Endothelial cell of umbilical vein (primary cell): Measurements from ENCODE around the gene CMTM8. TPM values are rescaled to one million over a fixed set of nuclear protein-coding genes. Genes with fewer than 3 reads are reported as not detected.

Source experiments
- BruUV-seq: library from RNA; stranded (reverse); fragments of 400-500 nt; replicated peaks from 2 replicates; lab custom pipeline; 2021; lab: Mats Ljungman, UMichigan
- CTCF ChIA-PET: fragments of 300-600, 350-600 bp; sonication (Branson Sonifier 250); formaldehyde crosslinking; loops from one replicate; lab custom pipeline; 2021; ENCODE audit warnings: antibody characterized with exemption, inconsistent platforms; lab: Charles Lee
- POLR2A ChIA-PET: fragments of 300-600, 350-600 bp; sonication (Branson Sonifier 250); formaldehyde crosslinking; loops from one replicate; lab custom pipeline; 2021; ENCODE audit warnings: antibody characterized with exemption, inconsistent platforms; lab: Charles Lee
- DNase-seq: peaks from one replicate; pipeline ENCODE4 v3.0.0-alpha.2; 2011; ENCODE audit warnings: low read depth, low spot score
- FAIRE-seq: peaks from 2 replicates; lab custom pipeline; 2011; peaks lifted over from hg19 to GRCh38; lab: Jason Lieb, UNC
- H2AFZ ChIP-seq: 2 replicates; pipeline ENCODE4 v1.6.0; 2012; ENCODE audit warnings: low read depth, low read length, control low read depth, inconsistent platforms
- H3K27ac ChIP-seq: 2 replicates; pipeline ENCODE4 v1.5.1; 2011; ENCODE audit warnings: low read depth, mild to moderate bottlenecking, control low read depth, low read length, moderate library complexity; ENCODE audit not compliant: insufficient read depth
- H3K27me3 ChIP-seq, 2 experiments: 2 replicates each; pipeline versions ENCODE4 v1.6.0 to v1.6.1; 2011; ENCODE audit warnings: low read length in 2 of 2, mixed read lengths in 1 of 2; ENCODE audit not compliant: control insufficient read depth in 2 of 2, insufficient read depth in 2 of 2
- H3K36me3 ChIP-seq, 2 experiments: 2 replicates in 1 of 2; 3 replicates in 1 of 2; pipeline ENCODE4 v1.5.1; 2011; ENCODE audit warnings: low read length in 2 of 2, mild to moderate bottlenecking in 1 of 2, moderate library complexity in 1 of 2; ENCODE audit not compliant: control insufficient read depth in 2 of 2, insufficient read depth in 2 of 2; ENCODE audit errors: extremely low read depth in 1 of 2
- H3K4me1 ChIP-seq: 3 replicates; pipeline ENCODE4 v1.5.1; 2011; ENCODE audit warnings: mild to moderate bottlenecking, low read length; ENCODE audit not compliant: control insufficient read depth, insufficient read depth; ENCODE audit errors: extremely low read depth
- H3K4me2 ChIP-seq: 2 replicates; pipeline ENCODE4 v1.6.1; 2011; ENCODE audit warnings: low read length, control low read depth, mixed read lengths; ENCODE audit not compliant: insufficient read depth
- H3K4me3 ChIP-seq, 3 experiments: fragments of 200-600 bp in 1 of 3; sonication (generic), shearing (Covaris generic) in 1 of 3; replicated peaks in 1 of 3; 2 replicates each; pipeline ENCODE4 v1.5.1; 2011 to 2016; ENCODE audit warnings: control low read depth in 3 of 3, low read length in 3 of 3, mild to moderate bottlenecking in 2 of 3, inconsistent platforms in 1 of 3, low read depth in 1 of 3, moderate library complexity in 1 of 3; ENCODE audit not compliant: insufficient read depth in 1 of 3
- H3K79me2 ChIP-seq: 2 replicates; pipeline ENCODE4 v1.6.0; 2012; ENCODE audit warnings: low read length, inconsistent platforms; ENCODE audit not compliant: control insufficient read depth, insufficient read depth
- H3K9ac ChIP-seq: replicated peaks from 2 replicates; pipeline ENCODE3; 2011; ENCODE audit warnings: low read length, control low read depth; ENCODE audit not compliant: insufficient read depth; ENCODE audit errors: extremely low read depth
- H3K9me1 ChIP-seq: replicated peaks from 3 replicates; pipeline ENCODE4 v1.6.0; 2011; ENCODE audit warnings: mild to moderate bottlenecking, low read length; ENCODE audit not compliant: control insufficient read depth, insufficient read depth; ENCODE audit errors: extremely low read depth
- H3K9me3 ChIP-seq: replicated peaks from 2 replicates; pipeline ENCODE4 v1.5.1; 2012; ENCODE audit warnings: low read length, inconsistent platforms; ENCODE audit not compliant: control insufficient read depth, insufficient read depth
- H4K20me1 ChIP-seq: replicated peaks from 2 replicates; pipeline ENCODE3; 2011; ENCODE audit warnings: mild to moderate bottlenecking, low read length; ENCODE audit not compliant: control insufficient read depth, insufficient read depth; ENCODE audit errors: extremely low read depth
- EZH2 ChIP-seq: IDR thresholded peaks from 2 replicates; pipeline ENCODE4 v1.6.1; 2012; ENCODE audit warnings: borderline replicate concordance, low read depth, mild to moderate bottlenecking, moderate library complexity, low read length, inconsistent platforms; ENCODE audit not compliant: severe bottlenecking
- FOS ChIP-seq: IDR thresholded peaks from 2 replicates; pipeline ENCODE4 v1.6.1; 2011; ENCODE audit warnings: mild to moderate bottlenecking, low read length, moderate library complexity, borderline replicate concordance; ENCODE audit not compliant: insufficient read depth
- GATA2 ChIP-seq: IDR thresholded peaks from 2 replicates; pipeline ENCODE4 v1.7.0; 2011; ENCODE audit warnings: low read depth, mild to moderate bottlenecking, moderate library complexity, mixed read lengths, low read length; ENCODE audit not compliant: insufficient read length, insufficient read depth
- JUN ChIP-seq: IDR thresholded peaks from 2 replicates; pipeline ENCODE4 v1.6.1; 2011; ENCODE audit warnings: borderline replicate concordance, low read depth; ENCODE audit not compliant: insufficient read length, insufficient read depth
- MYC ChIP-seq: IDR thresholded peaks from one replicate; pipeline ENCODE4 v1.6.1; 2011; ENCODE audit warnings: mild to moderate bottlenecking, low read depth, low read length
- POLR2A ChIP-seq: IDR thresholded peaks from 2 replicates; pipeline ENCODE4 v1.6.1; 2012; ENCODE audit warnings: low read depth, mild to moderate bottlenecking, control low read depth, low read length
- POLR2AphosphoS5 ChIP-seq: IDR thresholded peaks from 2 replicates; pipeline ENCODE4 v1.6.1; 2012; ENCODE audit warnings: low read depth, mild to moderate bottlenecking, control low read depth, low read length, moderate library complexity; ENCODE audit not compliant: insufficient read depth
- dilution Hi-C: fragments of 300-500 bp; cut with MboI; formaldehyde crosslinking; loops from one replicate; pipeline ENCODE4 v1.15.0; 2019; ENCODE audit warnings: low sequenced_read_pairs; ENCODE audit not compliant: extremely low pct_ligation_motif_present
- intact Hi-C: fragments of 100-400 bp; cut with micrococcal nuclease; formaldehyde crosslinking; loops from one replicate; pipeline ENCODE4 v1.10.0; 2022
- polyA plus RNA-seq, 4 experiments: library from polyadenylated mRNA; depleted of rRNA in 3 of 4; stranded (reverse) in 3 of 4; unstranded in 1 of 4; fragments of >200 nt; gene quantifications; 2 replicates each; pipeline versions ENCODE4 v1.2.1 to v1.2.3, GENCODE V29; 2011 to 2012; ENCODE audit warnings: missing spikeins in 1 of 4
- total RNA-seq: library from RNA; stranded (reverse); gene quantifications from 2 replicates; pipeline ENCODE4 v1.2.3, GENCODE V29; 2021
- TF ChIP-seq, protein P1 (sequence below): IDR thresholded peaks from 2 replicates; pipeline ENCODE4 v1.6.1; 2011; ENCODE audit not compliant: insufficient read depth, insufficient read length
- TF ChIP-seq, protein P2 (sequence below), 2 donors: IDR thresholded peaks; 1 replicate in 1 of 2; 2 replicates in 1 of 2; pipeline ENCODE4 v1.5.1; 2011; ENCODE audit warnings: low read length in 2 of 2, mild to moderate bottlenecking in 2 of 2, moderate library complexity in 2 of 2, control low read depth in 1 of 2, inconsistent platforms in 1 of 2, low read depth in 1 of 2; ENCODE audit not compliant: insufficient read depth in 1 of 2; ENCODE audit errors: extremely low read depth in 1 of 2

Gene CMTM8
- total and polyA plus RNA-seq, 2 donors (not counting 3 experiments of a cell fraction or from before 2014, with no cell fraction given) = 7.3 to 11.9 TPM

DNA sequence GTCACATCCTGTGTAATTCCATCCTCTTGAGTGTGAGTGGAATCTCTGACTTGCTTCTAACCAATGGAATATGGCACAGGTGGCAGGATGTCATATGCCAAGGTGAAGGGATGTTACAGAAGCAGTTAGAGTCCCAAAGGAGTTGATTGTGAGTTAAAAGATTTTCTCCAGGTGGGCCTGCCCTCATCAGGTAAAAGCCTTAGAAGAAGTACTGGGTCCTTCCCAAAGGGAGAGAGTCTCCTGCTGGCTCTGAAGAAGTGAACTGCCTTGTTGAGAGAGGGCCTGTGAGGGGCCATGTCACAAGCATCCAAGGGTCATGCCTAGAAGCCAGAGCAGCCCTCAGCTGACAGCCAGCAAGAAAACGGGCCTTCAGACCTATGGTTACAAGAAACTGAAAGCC is 166.2 kb downstream of the CMTM8 start:
- H4K20me1 ChIP-seq = no peaks in the 10 kb centered on the region
- no peak overlapping the region for H3K4me2 ChIP-seq
- no peak overlapping the region for H3K27ac ChIP-seq
- dilution Hi-C loops = no loop called here
- H2AFZ ChIP-seq = no peak overlapping the region
- no peaks in the 10 kb centered on the region for H3K9me1 ChIP-seq
- no peaks in the 10 kb centered on the region for H3K9me3 ChIP-seq
- DNase-seq = no peak
- H3K4me1 ChIP-seq = peaks cover 24% of the 10 kb centered on the region
- TF ChIP-seq EZH2 (no peak), FOS (no peak), GATA2 (no peak), JUN (no peak), MYC (no peak), POLR2AphosphoS5 (no peak), POLR2A (no peak)
- TF ChIP-seq, protein P1, sequence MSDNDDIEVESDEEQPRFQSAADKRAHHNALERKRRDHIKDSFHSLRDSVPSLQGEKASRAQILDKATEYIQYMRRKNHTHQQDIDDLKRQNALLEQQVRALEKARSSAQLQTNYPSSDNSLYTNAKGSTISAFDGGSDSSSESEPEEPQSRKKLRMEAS = no peak
- TF ChIP-seq, protein P2, sequence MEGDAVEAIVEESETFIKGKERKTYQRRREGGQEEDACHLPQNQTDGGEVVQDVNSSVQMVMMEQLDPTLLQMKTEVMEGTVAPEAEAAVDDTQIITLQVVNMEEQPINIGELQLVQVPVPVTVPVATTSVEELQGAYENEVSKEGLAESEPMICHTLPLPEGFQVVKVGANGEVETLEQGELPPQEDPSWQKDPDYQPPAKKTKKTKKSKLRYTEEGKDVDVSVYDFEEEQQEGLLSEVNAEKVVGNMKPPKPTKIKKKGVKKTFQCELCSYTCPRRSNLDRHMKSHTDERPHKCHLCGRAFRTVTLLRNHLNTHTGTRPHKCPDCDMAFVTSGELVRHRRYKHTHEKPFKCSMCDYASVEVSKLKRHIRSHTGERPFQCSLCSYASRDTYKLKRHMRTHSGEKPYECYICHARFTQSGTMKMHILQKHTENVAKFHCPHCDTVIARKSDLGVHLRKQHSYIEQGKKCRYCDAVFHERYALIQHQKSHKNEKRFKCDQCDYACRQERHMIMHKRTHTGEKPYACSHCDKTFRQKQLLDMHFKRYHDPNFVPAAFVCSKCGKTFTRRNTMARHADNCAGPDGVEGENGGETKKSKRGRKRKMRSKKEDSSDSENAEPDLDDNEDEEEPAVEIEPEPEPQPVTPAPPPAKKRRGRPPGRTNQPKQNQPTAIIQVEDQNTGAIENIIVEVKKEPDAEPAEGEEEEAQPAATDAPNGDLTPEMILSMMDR (IDR thresholded peaks at IDR 0.05; ENCODE audit: extremely low read depth in 1 of 2, insufficient read depth in 1 of 2, low read depth in 1 of 2, low read length in 2 of 2) = no peak
- H3K9ac ChIP-seq = no peak overlapping the region
- no peaks in the 10 kb centered on the region for H3K27me3 ChIP-seq
- H3K4me3 ChIP-seq = no peak overlapping the region
- no peak for FAIRE-seq
- peaks cover 67% of the 10 kb centered on the region for H3K79me2 ChIP-seq
- BruUV-seq = no TSS peak
- intact Hi-C loops = loop anchor here (5.0 kb wide), 1 partner anchor 167 kb away; the partner anchor contains the start of gene CMTM8
- CTCF ChIA-PET = interaction anchor here (0.6 to 2.4 kb wide), 5 partner anchors 10 to 65 kb away, joined by 3 to 11 read pairs (median 5); no protein-coding TSS in a partner anchor
- peaks cover 0 to 4% of the 10 kb centered on the region in 2 experiments for H3K36me3 ChIP-seq
- POLR2A ChIA-PET = no interaction called here
